ENCODE data around the gene BTBD19.
A peak's percentile ranks its signal among the peaks of the same experiment; 100 is the strongest.
"Not testable (repeated sequence)": the region's sequence is repeated elsewhere in the genome, so short reads cannot be mapped to it uniquely, and the experiment has no call there.

The BTBD19 gene

GRCh38 chr1:44788120-44788860 lies 20.0 kb upstream of the BTBD19 start, which contains the start of gene BEST4:
BEST4 (minus strand) TSS chr1:44788170; CDS start chr1:44787705, 465 bp downstream.
- DNase-seq = no peak

DNA sequence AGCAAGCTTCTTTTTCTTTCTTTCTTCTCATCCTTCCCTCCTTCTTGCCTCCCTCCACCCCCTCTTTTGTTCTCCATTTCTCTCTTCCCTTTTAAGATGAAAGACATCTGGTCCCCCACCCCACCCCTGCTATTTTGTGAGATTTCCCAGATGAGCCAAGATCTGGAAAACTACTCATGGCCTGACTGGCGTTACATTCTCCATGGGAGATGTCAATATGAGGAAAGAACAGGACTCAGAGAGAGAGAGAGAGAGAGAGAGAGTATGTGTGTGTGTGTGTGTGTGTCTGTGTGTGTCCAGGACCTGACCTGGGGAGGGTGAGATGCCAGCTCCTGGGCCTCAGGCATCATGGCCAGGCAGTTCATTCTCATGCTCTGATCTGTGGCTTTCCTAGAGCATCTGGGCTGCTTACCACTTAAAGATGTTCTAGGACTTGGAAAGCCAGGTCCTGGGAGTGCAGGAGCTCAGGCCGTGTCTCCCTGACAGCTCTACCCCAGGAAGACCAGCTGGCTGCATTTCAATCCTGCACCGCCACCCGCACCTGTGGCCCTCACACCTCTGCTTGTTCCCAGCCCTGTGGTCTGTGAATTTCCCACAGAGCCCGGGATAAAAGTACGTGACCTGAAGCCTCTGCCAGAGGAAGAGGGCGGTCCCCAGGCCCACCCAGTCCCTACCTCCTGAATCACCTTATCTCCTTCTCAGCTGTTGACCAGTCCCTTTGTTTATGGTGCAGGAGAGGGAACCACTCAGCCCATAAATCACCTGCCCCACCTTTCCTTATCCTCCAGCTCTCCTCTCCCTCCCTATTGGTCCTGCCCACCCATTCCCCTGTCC lies 17.1 kb upstream of the BTBD19 start:
- DNase-seq = peak; percentile 39

DNA sequence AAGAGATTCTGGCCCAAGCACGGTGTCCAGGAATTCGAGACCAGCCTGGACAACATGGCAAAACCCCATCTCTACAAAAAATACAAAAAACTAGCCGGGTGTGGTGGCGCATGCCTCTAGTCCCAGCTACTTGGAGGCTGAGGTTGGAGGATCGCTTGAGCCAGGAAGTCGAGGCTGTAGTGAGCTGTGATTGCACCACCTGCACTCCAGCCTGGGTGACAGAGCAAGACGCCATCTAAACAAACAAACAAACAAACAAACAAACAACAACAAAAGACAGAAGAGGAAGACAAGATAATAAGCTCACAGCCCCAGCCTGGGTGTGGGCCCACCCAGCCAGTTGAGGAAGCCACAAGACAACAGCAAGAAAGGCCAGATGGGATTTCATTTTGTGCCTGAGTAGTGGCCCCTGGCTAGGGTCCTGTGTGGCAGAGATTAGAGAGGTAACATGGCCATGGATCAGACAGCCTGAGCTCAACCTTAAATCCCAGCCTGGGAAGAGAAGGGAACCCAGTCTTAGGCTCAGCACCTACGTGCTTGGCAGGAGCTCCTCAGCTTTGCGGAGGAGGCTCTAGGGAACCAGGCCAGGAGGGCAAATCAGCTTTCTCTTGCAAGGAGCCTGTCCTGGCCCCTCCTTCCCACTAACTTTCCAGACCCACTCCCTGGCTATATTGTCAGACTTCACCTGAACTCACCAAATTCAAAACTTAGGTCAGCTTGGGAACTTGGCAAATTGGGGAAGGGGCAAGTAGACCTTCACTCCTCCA lies 15.4 kb upstream of the BTBD19 start:
- DNase-seq = no peak

DNA sequence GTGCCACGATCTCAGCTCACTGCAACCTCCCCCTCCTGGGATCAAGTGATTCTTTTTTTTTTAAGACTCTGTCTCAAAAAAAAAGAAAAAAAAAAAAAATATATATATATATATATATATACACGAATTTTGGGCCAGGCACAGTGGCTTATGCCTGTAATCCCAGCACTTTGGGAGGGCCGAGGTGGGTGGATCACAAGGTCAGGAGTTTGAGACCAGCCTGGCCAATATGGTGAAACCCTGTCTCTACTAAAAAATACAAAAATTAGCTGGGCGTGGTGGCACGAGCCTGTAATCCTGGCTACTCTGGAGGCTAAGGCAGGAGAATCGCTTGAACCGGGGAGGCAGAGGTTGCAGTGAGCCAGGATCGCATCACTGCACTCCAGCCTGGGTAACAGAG lies 10.4 kb upstream of the BTBD19 start:
- not testable (repeated sequence) for DNase-seq

GRCh38 chr1:44798481-44799365 lies 9.6 kb upstream of the BTBD19 start:
- DNase-seq = peak; percentile 23

- peak; percentile 98 for DNase-seq
These were observed 8.3 kb upstream of the BTBD19 start, which contains the start of gene PLK3 for GRCh38 chr1:44799770-44800584. PLK3 (plus strand) TSS chr1:44800377; CDS start chr1:44800464, 87 bp downstream.

GRCh38 chr1:44801491-44802305 lies 6.6 kb upstream of the BTBD19 start:
- peak; percentile 34 for DNase-seq

GRCh38 chr1:44802306-44803061 lies 5.8 kb upstream of the BTBD19 start:
- peak; percentile 61 for DNase-seq

DNA sequence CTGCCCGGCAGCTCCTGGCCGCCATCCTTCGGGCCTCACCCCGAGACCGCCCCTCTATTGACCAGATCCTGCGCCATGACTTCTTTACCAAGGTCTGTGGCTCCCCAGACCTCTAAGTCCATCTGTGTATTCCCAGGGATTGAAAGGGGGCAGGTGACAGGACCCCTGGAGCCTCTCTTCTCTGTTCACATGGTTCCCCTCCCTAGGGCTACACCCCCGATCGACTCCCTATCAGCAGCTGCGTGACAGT lies 5.3 kb upstream of the BTBD19 start:
- no peak for DNase-seq

DNA sequence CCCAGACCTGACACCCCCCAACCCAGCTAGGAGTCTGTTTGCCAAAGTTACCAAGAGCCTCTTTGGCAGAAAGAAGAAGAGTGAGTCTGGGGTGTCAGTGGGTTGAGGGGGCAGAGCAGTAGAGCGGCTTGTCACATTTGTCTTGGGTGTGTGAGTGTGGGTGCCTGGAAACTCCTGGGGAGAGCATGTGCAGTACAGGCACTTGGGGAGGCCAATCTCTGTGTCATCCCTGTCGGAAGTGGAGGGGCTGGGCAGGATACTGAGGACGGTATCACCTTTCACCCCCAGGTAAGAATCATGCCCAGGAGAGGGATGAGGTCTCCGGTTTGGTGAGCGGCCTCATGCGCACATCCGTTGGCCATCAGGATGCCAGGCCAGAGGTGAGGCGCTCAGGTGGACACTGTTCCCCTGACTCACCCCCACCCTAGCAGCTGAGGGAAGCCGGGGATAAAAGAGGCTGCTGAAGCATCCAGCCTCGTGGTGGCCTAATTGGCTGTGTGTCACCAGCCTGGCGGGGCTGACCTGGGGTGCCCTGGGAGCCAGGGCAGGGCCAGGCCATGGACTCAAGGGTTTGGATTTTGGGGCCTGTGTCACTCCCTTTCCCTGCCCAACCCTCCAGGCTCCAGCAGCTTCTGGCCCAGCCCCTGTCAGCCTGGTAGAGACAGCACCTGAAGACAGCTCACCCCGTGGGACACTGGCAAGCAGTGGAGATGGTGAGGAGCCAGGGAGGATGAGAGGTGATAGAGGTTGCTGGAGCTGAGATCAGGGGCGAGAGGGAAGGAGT lies 4.8 kb upstream of the BTBD19 start:
- no peak for DNase-seq

DNA sequence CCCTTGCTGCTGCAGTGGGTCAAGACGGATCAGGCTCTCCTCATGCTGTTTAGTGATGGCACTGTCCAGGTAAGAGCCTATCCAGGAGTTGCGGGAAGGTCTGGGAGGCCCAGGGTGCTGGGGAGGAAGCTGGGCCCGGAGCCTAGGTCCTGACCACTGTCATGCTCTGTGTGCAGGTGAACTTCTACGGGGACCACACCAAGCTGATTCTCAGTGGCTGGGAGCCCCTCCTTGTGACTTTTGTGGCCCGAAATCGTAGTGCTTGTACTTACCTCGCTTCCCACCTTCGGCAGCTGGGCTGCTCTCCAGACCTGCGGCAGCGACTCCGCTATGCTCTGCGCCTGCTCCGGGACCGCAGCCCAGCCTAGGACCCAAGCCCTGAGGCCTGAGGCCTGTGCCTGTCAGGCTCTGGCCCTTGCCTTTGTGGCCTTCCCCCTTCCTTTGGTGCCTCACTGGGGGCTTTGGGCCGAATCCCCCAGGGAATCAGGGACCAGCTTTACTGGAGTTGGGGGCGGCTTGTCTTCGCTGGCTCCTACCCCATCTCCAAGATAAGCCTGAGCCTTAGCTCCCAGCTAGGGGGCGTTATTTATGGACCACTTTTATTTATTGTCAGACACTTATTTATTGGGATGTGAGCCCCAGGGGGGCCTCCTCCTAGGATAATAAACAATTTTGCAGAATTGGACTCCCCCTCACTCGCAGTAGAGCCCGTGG lies 2.9 kb upstream of the BTBD19 start:
- peak; percentile 30 for DNase-seq

- DNase-seq = peak; percentile 29
These were observed 2.2 kb upstream of the BTBD19 start for GRCh38 chr1:44806025-44806703.

DNA sequence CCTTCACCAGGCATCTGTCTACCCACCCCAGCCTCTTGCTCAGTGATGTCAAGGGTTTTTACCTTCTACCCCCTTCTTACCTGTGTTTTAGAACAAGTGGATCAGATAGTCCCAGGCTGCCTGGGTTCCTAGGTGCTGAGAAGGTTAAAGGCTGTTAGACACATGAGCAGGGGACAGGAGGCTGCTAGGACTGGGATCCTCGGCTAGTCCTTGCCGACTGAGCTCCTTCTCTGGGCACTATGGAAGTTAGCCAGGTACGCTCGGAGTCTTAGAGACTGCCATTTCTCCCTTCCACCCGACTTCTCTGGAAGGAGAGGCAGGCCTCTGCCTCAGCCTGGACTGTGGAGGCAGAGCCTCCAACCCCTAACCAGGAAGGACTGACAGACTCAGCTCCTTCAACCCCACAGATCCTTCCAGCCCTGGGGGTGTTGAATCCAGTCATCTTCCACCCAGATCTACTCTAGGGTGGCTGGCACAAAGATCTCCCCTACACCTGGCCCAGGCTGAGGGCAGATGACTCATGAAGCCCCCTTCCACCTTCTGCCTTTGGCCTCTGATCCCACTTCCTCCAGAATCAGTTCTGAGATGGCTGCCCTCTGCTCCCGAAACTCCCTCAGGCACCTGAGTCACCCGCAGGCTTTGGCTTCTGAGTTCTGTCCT lies 1.5 kb upstream of the BTBD19 start, which contains the start of gene DYNLT4:
DYNLT4 (minus strand) TSS at position 648 of the 660 bp plus-strand sequence. CDS start 683 bp downstream, outside the sequence.
- no peak for DNase-seq

GRCh38 chr1:44807364-44808062 lies 810 bp upstream of the BTBD19 start:
- DNase-seq = peak; percentile 94

- DNase-seq = peak; percentile 73
These were observed 905 bp downstream of the BTBD19 start for GRCh38 chr1:44808938-44809917.

Measured in left hindlimb (tissue), 1 donor.